NCI-H1048 (cell line): ENCODE results near the gene TPCN2.

Experiments
- DNase-seq: peaks from one replicate; lab custom pipeline; 2025; lab: John Stamatoyannopoulos, UW

Gene TPCN2

GRCh38 chr11:69167130-69167915 is 118.6 kb downstream of the TPCN2 start:
- DNase-seq: no peak

GRCh38 chr11:69167916-69168691 is 119.4 kb downstream of the TPCN2 start:
- DNase-seq: no peak

- no peak for DNase-seq
Observed at GRCh38 chr11:69169479-69169878, 120.7 kb downstream of the TPCN2 start.

- DNase-seq: no peak
Observed at GRCh38 chr11:69170704-69171103, 122.0 kb downstream of the TPCN2 start.

- no peak for DNase-seq
Observed at GRCh38 chr11:69171476-69172240, 122.9 kb downstream of the TPCN2 start.

- DNase-seq: no peak
Observed at GRCh38 chr11:69172674-69173073, 123.9 kb downstream of the TPCN2 start.

GRCh38 chr11:69173331-69173730 is 124.6 kb downstream of the TPCN2 start:
- DNase-seq: no peak

- no peak for DNase-seq
Observed at GRCh38 chr11:69173925-69174581, 125.3 kb downstream of the TPCN2 start.

GRCh38 chr11:69174841-69175240 is 126.1 kb downstream of the TPCN2 start:
- DNase-seq: no peak

GRCh38 chr11:69178819-69179482 is 130.2 kb downstream of the TPCN2 start:
- no peak for DNase-seq

- DNase-seq: no peak
Observed at GRCh38 chr11:69180226-69180625, 131.5 kb downstream of the TPCN2 start.

- no peak for DNase-seq
Observed at GRCh38 chr11:69180726-69181125, 132.0 kb downstream of the TPCN2 start.

GRCh38 chr11:69183613-69184012 is 134.9 kb downstream of the TPCN2 start:
- no peak for DNase-seq
